MM.1S (cell line): ENCODE results near the gene ACER3.
A peak's percentile ranks its signal among the peaks of the same experiment; 100 is the strongest.
"Not testable (repeated sequence)": the region's sequence is repeated elsewhere in the genome, so short reads cannot be mapped to it uniquely, and the experiment has no call there.

Experiments used
- DNase-seq: peaks from one replicate; pipeline ENCODE4 v3.0.0-alpha.2; 2015
- H2AFZ ChIP-seq: fragments of 300-600 bp; sonication (generic); 2 replicates; pipeline ENCODE4 v1.6.0; 2016; ENCODE audit warnings: antibody characterized with exemption, low read length
- H3F3A ChIP-seq: fragments of 300-600 bp; sonication (generic); 2 replicates; pipeline ENCODE4 v1.6.1; 2016; ENCODE audit warnings: mild to moderate bottlenecking, antibody characterized with exemption, low read length, moderate library complexity, mixed read lengths; ENCODE audit not compliant: insufficient read depth
- H3K27ac ChIP-seq: fragments of 300-600 bp; sonication (generic); 2 replicates; pipeline ENCODE4 v1.5.1; 2016; ENCODE audit warnings: mild to moderate bottlenecking, low read length
- H3K27me3 ChIP-seq: fragments of 300-600 bp; sonication (generic); replicated peaks from 2 replicates; pipeline ENCODE4 v1.6.0; 2016; ENCODE audit warnings: low read length; ENCODE audit not compliant: insufficient read depth
- H3K36me3 ChIP-seq: fragments of 300-600 bp; sonication (generic); replicated peaks from 2 replicates; pipeline ENCODE4 v1.6.1; 2016; ENCODE audit warnings: mild to moderate bottlenecking, low read length, mixed read lengths; ENCODE audit not compliant: insufficient read depth
- H3K4me1 ChIP-seq: fragments of 300-600 bp; sonication (generic); 2 replicates; pipeline ENCODE4 v1.6.1; 2016; ENCODE audit warnings: low read length, mixed read lengths
- H3K4me2 ChIP-seq: fragments of 300-600 bp; sonication (generic); 2 replicates; pipeline ENCODE4 v1.6.0; 2016; ENCODE audit warnings: low read depth, low read length
- H3K4me3 ChIP-seq: fragments of 300-600 bp; sonication (generic); 2 replicates; pipeline ENCODE4 v1.5.1; 2016; ENCODE audit warnings: low read length, mixed read lengths
- H3K79me2 ChIP-seq: fragments of 300-600 bp; sonication (generic); 2 replicates; pipeline ENCODE4 v1.6.1; 2016; ENCODE audit warnings: mixed run types, low read length, mixed read lengths
- H3K9ac ChIP-seq: fragments of 300-600 bp; sonication (generic); 2 replicates; pipeline ENCODE4 v1.6.1; 2016; ENCODE audit warnings: low read length, mixed read lengths
- H3K9me2 ChIP-seq: fragments of 300-600 bp; sonication (generic); replicated peaks from 2 replicates; pipeline ENCODE4 v1.6.1; 2016; ENCODE audit warnings: mild to moderate bottlenecking, low read length, mixed read lengths; ENCODE audit not compliant: insufficient read depth
- H3K9me3 ChIP-seq: fragments of 300-600 bp; sonication (generic); replicated peaks from 2 replicates; pipeline ENCODE4 v1.6.1; 2016; ENCODE audit warnings: mild to moderate bottlenecking, low read length, mixed read lengths; ENCODE audit not compliant: insufficient read depth
- H4K20me1 ChIP-seq: fragments of 300-600 bp; sonication (generic); 2 replicates; pipeline ENCODE4 v1.6.1; 2016; ENCODE audit warnings: mild to moderate bottlenecking, low read length, moderate library complexity, mixed read lengths; ENCODE audit not compliant: insufficient read depth
- CTCF ChIP-seq: fragments of 300-600 bp; sonication (generic); IDR thresholded peaks from 2 replicates; pipeline ENCODE4 v1.5.1; 2016; ENCODE audit warnings: antibody characterized with exemption, low read length, mixed read lengths
- EZH2 ChIP-seq: fragments of 300-600 bp; sonication (generic); optimal IDR thresholded peaks from 2 replicates; pipeline ENCODE3; 2017; ENCODE audit warnings: low read depth, mild to moderate bottlenecking, antibody characterized with exemption, low read length, mixed read lengths
- EZH2phosphoT487 ChIP-seq: fragments of 300-600 bp; sonication (generic); IDR thresholded peaks from 2 replicates; pipeline ENCODE4 v1.6.1; 2018; ENCODE audit warnings: antibody characterized with exemption, low read length

Gene ACER3

GRCh38 chr11:76947800-76948199 is 87.1 kb downstream of the ACER3 start:
- Histone ChIP-seq H3F3A (no peaks in the 10 kb centered on the region), H3K36me3 (no peaks in the 10 kb centered on the region), H3K79me2 (no peaks in the 10 kb centered on the region), H3K4me2 (no peak overlapping the region), H3K4me3 (no peak overlapping the region), H3K9me3 (no peaks in the 10 kb centered on the region), H3K4me1 (no peaks in the 10 kb centered on the region), H2AFZ (no peak overlapping the region), H3K27me3 (no peaks in the 10 kb centered on the region), H3K9ac (no peak overlapping the region), H3K27ac (no peak overlapping the region), H3K9me2 (no peaks in the 10 kb centered on the region), H4K20me1 (no peaks in the 10 kb centered on the region)
- no peak for DNase-seq
- TF ChIP-seq CTCF (no peak), EZH2 (no peak), EZH2phosphoT487 (no peak)

- Histone ChIP-seq H3F3A (no peaks in the 10 kb centered on the region), H3K4me1 (no peaks in the 10 kb centered on the region), H3K27ac (no peak overlapping the region), H3K4me2 (no peak overlapping the region), H3K36me3 (no peaks in the 10 kb centered on the region), H2AFZ (no peak overlapping the region), H3K79me2 (no peaks in the 10 kb centered on the region), H4K20me1 (no peaks in the 10 kb centered on the region), H3K4me3 (no peak overlapping the region), H3K9ac (no peak overlapping the region), H3K9me3 (no peaks in the 10 kb centered on the region), H3K9me2 (no peaks in the 10 kb centered on the region), H3K27me3 (no peaks in the 10 kb centered on the region)
- TF ChIP-seq EZH2: no peak
- no peak for TF ChIP-seq CTCF
- TF ChIP-seq EZH2phosphoT487: no peak
- no peak for DNase-seq
These were observed 94.9 kb downstream of the ACER3 start for GRCh38 chr11:76955459-76956114.

- H3K79me2 ChIP-seq: no peaks in the 10 kb centered on the region
- TF ChIP-seq EZH2phosphoT487 (no peak), EZH2 (no peak), CTCF (no peak)
- H2AFZ ChIP-seq: no peak overlapping the region
- H3F3A ChIP-seq: peaks cover 6% of the 10 kb centered on the region; the same call in 1 of the 2 replicates
- H3K9me3 ChIP-seq: no peaks in the 10 kb centered on the region
- peak overlapping the region; percentile 14; the same call in 1 of the 2 replicates for H3K27ac ChIP-seq
- H3K27me3 ChIP-seq: no peaks in the 10 kb centered on the region
- peak; percentile 50 for DNase-seq
- no peak overlapping the region for H3K9ac ChIP-seq
- H4K20me1 ChIP-seq: no peaks in the 10 kb centered on the region
- H3K4me2 ChIP-seq: peak overlapping the region; percentile 12; the same call in 1 of the 2 replicates
- no peak overlapping the region for H3K4me3 ChIP-seq
- H3K9me2 ChIP-seq: no peaks in the 10 kb centered on the region
- no peaks in the 10 kb centered on the region for H3K36me3 ChIP-seq
- H3K4me1 ChIP-seq: peaks cover 12% of the 10 kb centered on the region
These were observed 102.1 kb downstream of the ACER3 start for GRCh38 chr11:76962583-76963416.

GRCh38 chr11:76963417-76964168 is 102.9 kb downstream of the ACER3 start:
- H3K4me2 ChIP-seq: peak overlapping the region; percentile 12; the same call in 1 of the 2 replicates
- not testable (repeated sequence) for H3K36me3 ChIP-seq, H4K20me1 ChIP-seq, H3K9me3 ChIP-seq, H3K27me3 ChIP-seq, H3K79me2 ChIP-seq, H3K4me3 ChIP-seq, H3F3A ChIP-seq, H3K9me2 ChIP-seq, H3K9ac ChIP-seq, DNase-seq, H2AFZ ChIP-seq
- peak overlapping the region; percentile 14; the same call in 1 of the 2 replicates for H3K27ac ChIP-seq
- H3K4me1 ChIP-seq: peaks cover 12% of the 10 kb centered on the region
